K562 (cell line): ENCODE results near the gene ZNF408. TPM values are rescaled to one million over a fixed set of nuclear protein-coding genes. Genes with fewer than 3 reads are reported as not detected.
A peak's percentile ranks its signal among the peaks of the same experiment; 100 is the strongest.

ENCODE experiments used
- ATAC-seq: fragments of 200-7000 bp; cut with Tn5 transposase; 3 replicates; pipeline ENCODE4 v1.9.1; 2020; ENCODE audit warnings: moderate library complexity
- BruUV-seq: library from RNA; stranded (reverse); fragments of 400-500 nt; replicated peaks from 2 replicates; lab custom pipeline; 2021; lab: Mats Ljungman, UMichigan
- CTCF ChIA-PET: fragments of 300-600 bp; formaldehyde crosslinking; extraction: SDS; loops from one replicate; lab custom pipeline; 2021; ENCODE audit warnings: low intra/inter-chr PET ratio; lab: Yijun Ruan, JAX
- POLR2A ChIA-PET: fragments of 300-600, 350-650 bp; sonication (Branson Sonifier 250); formaldehyde crosslinking; extraction: SDS; loops from one replicate; lab custom pipeline; 2021; ENCODE audit warnings: antibody characterized with exemption, inconsistent platforms; lab: Yijun Ruan, JAX
- DNase-seq, 4 experiments: peaks; one replicate each; pipeline versions ENCODE4 v3.0.0 to v3.0.0-alpha.2; 2011 to 2018; ENCODE audit warnings: low spot score in 3 of 4, mixed read lengths in 3 of 4; ENCODE audit errors: extremely low read depth in 1 of 4
- FAIRE-seq: peaks from 2 replicates; lab custom pipeline; 2011; peaks lifted over from hg19 to GRCh38; lab: Jason Lieb, UNC
- H2AFZ ChIP-seq: 2 replicates; pipeline ENCODE4 v1.6.0; 2011; ENCODE audit warnings: low read depth, low read length, control low read depth, inconsistent platforms
- H3K27ac ChIP-seq: fragments of 200-600 bp; 3 replicates; pipeline ENCODE4 v1.8.0; 2011; ENCODE audit warnings: low read depth, mild to moderate bottlenecking, control low read depth, inconsistent platforms, low read length, moderate library complexity, mixed read lengths; ENCODE audit errors: extremely low read depth
- H3K27me3 ChIP-seq, 2 experiments: fragments of 300-600 bp in 1 of 2; 2 replicates in 1 of 2; 3 replicates in 1 of 2; pipeline versions ENCODE4 v1.6.0 to v1.8.0; 2011; ENCODE audit warnings: inconsistent platforms in 2 of 2, low read length in 2 of 2, mild to moderate bottlenecking in 1 of 2, mixed read lengths in 1 of 2, moderate library complexity in 1 of 2; ENCODE audit not compliant: control insufficient read depth in 2 of 2, insufficient read depth in 2 of 2
- H3K36me3 ChIP-seq: fragments of 300-600 bp; 3 replicates; pipeline ENCODE4 v1.8.0; 2011; ENCODE audit warnings: mild to moderate bottlenecking, low read length, inconsistent platforms; ENCODE audit not compliant: control insufficient read depth, insufficient read depth
- H3K4me1 ChIP-seq, 2 experiments: fragments of 200-600 bp in 1 of 2; replicated peaks in 1 of 2; 2 replicates in 1 of 2; 3 replicates in 1 of 2; pipeline versions ENCODE4 v1.5.1 to v1.8.0; 2011; ENCODE audit warnings: inconsistent platforms in 2 of 2, low read length in 2 of 2, mild to moderate bottlenecking in 1 of 2, mixed read lengths in 1 of 2, moderate library complexity in 1 of 2; ENCODE audit not compliant: control insufficient read depth in 2 of 2, insufficient read depth in 2 of 2
- H3K4me2 ChIP-seq: 2 replicates; pipeline ENCODE4 v1.6.1; 2011; ENCODE audit warnings: low read length, control low read depth, inconsistent platforms, mixed read lengths; ENCODE audit not compliant: insufficient read depth
- H3K4me3 ChIP-seq: fragments of 200-600 bp; sonication (generic), shearing (Covaris generic); 2 replicates; pipeline ENCODE4 v1.5.1; 2016; ENCODE audit warnings: control low read depth, inconsistent platforms
- H3K79me2 ChIP-seq: fragments of 200-600 bp; 3 replicates; pipeline ENCODE4 v1.8.0; 2011; ENCODE audit warnings: low read length, inconsistent platforms; ENCODE audit not compliant: control insufficient read depth, insufficient read depth
- H3K9ac ChIP-seq, 2 experiments: 2 replicates each; pipeline versions ENCODE4 v1.6.0 to v1.6.1; 2011; ENCODE audit warnings: low read depth in 2 of 2, low read length in 2 of 2, control low read depth in 1 of 2, inconsistent platforms in 1 of 2, mild to moderate bottlenecking in 1 of 2, mixed read lengths in 1 of 2; ENCODE audit not compliant: insufficient read depth in 1 of 2
- H3K9me1 ChIP-seq: one replicate; pipeline ENCODE4 v1.6.0; 2011; ENCODE audit warnings: inconsistent platforms, mild to moderate bottlenecking, low read length, moderate library complexity; ENCODE audit not compliant: control insufficient read depth, insufficient read depth
- H3K9me3 ChIP-seq: replicated peaks from 2 replicates; pipeline ENCODE4 v1.5.1; 2011; ENCODE audit warnings: low read depth, low read length, inconsistent platforms; ENCODE audit not compliant: control insufficient read depth, insufficient read depth
- H4K20me1 ChIP-seq: replicated peaks from 2 replicates; pipeline ENCODE4 v1.6.1; 2011; ENCODE audit warnings: low read length, inconsistent platforms, mixed read lengths; ENCODE audit not compliant: control insufficient read depth, insufficient read depth
- ADNP ChIP-seq: fragments of 200-800 bp; sonication (Bioruptor generic); IDR thresholded peaks from 2 replicates; pipeline ENCODE4 v1.6.1; 2016; ENCODE audit warnings: missing genetic modification characterization, missing compliant biosample characterization
- BMI1 ChIP-seq: fragments of 150-350 bp; IDR thresholded peaks from 2 replicates; pipeline ENCODE4 v1.6.1; 2014; ENCODE audit warnings: low read length
- BRF1 ChIP-seq: IDR thresholded peaks from 3 replicates; pipeline ENCODE4 v1.6.1; 2011; ENCODE audit warnings: borderline replicate concordance, mild to moderate bottlenecking; ENCODE audit not compliant: insufficient read length; ENCODE audit errors: extremely low read depth
- CBX5 ChIP-seq: IDR thresholded peaks from 2 replicates; pipeline ENCODE4 v1.6.1; 2014; ENCODE audit warnings: low read depth, borderline replicate concordance
- EHMT2 ChIP-seq: fragments of 450-650 bp; IDR thresholded peaks from 2 replicates; pipeline ENCODE4 v1.6.1; 2018; ENCODE audit warnings: antibody characterized with exemption
- TEAD4 ChIP-seq, 2 experiments: sonication (generic) in 1 of 2; formaldehyde crosslinking in 1 of 2; IDR thresholded peaks; 2 replicates each; pipeline versions ENCODE4 v1.6.1 to v1.8.0; 2012 to 2022; ENCODE audit warnings: borderline replicate concordance in 1 of 2, inconsistent platforms in 1 of 2, low read length in 1 of 2, mild to moderate bottlenecking in 1 of 2, missing genetic modification reagents in 1 of 2
- U2AF1 ChIP-seq: fragments of 200-400 bp; formaldehyde crosslinking; optimal IDR thresholded peaks from 2 replicates; pipeline ENCODE3; 2017; ENCODE audit warnings: mild to moderate bottlenecking, low read depth, low read length, moderate library complexity
- ZNF124 ChIP-seq: sonication (generic); formaldehyde crosslinking; IDR thresholded peaks from 2 replicates; pipeline ENCODE4 v1.8.1; 2022; ENCODE audit warnings: missing genetic modification reagents
- ZNF3 ChIP-seq: fragments of 250-450 bp; sonication (Bioruptor Pico); IDR thresholded peaks from 2 replicates; pipeline ENCODE4 v1.5.0; 2021; ENCODE audit warnings: mild to moderate bottlenecking, moderate library complexity
- ZNF584 ChIP-seq: fragments of 200-800 bp; sonication (Bioruptor generic); IDR thresholded peaks from 2 replicates; pipeline ENCODE4 v1.6.1; 2016; ENCODE audit warnings: low read depth, mild to moderate bottlenecking, missing genetic modification characterization, missing compliant biosample characterization
- WGBS: fragments of 100-300 bp; shearing (Covaris generic); methylation state at CpG from one replicate; pipeline ENCODE4 v1.1.6; 2016; ENCODE audit warnings: low coverage, mixed read lengths; ENCODE audit not compliant: insufficient coverage; ENCODE audit errors: missing lambda C conversion rate; 5-methylcytosine and 5-hydroxymethylcytosine counted together
- in situ Hi-C: fragments of 300-500 bp; cut with MboI; formaldehyde crosslinking; loops from 4 replicates; pipeline ENCODE4 v1.15.0; 2018; ENCODE audit warnings: inconsistent platforms, mixed read lengths
- intact Hi-C: fragments of 100-400 bp; cut with micrococcal nuclease; formaldehyde crosslinking; loops from 2 replicates; pipeline ENCODE4 v1.14.2; 2022
- polyA plus RNA-seq, 8 experiments: library from polyadenylated mRNA; depleted of rRNA in 4 of 8; stranded (reverse) in 5 of 8; unstranded in 3 of 8; fragments of >200 nt; fragmentation: Nextera tagmentation in 2 of 8; fragmentation: Illumina TruSeq in 1 of 8; extraction: Ambion mirVana in 2 of 8; extraction: Trizol in 1 of 8; gene quantifications; 2 replicates each; pipeline versions ENCODE4 v1.2.1 to v1.2.3, GENCODE V29; 2011 to 2014; ENCODE audit warnings: inconsistent platforms in 1 of 8, missing spikeins in 1 of 8
- total RNA-seq, 7 experiments: library from RNA; depleted of rRNA in 6 of 7; stranded (reverse); fragments of >200 nt in 6 of 7; fragmentation: Illumina TruSeq in 2 of 7; extraction: Trizol in 2 of 7; gene quantifications; 2 replicates each; pipeline versions ENCODE4 v1.2.1 to v1.2.3, GENCODE V29; 2011 to 2021; ENCODE audit warnings: low replicate concordance in 1 of 7
- TF ChIP-seq, protein P1 (sequence below), 2 experiments: fragments of 150-350 bp in 1 of 2; IDR thresholded peaks; 2 replicates each; pipeline ENCODE4 v1.6.1; 2012 to 2016; ENCODE audit warnings: low read depth in 2 of 2, low read length in 2 of 2, mild to moderate bottlenecking in 1 of 2, moderate library complexity in 1 of 2
- TF ChIP-seq, protein P2 (sequence below): fragments of 250-450 bp; sonication (Bioruptor Pico); IDR thresholded peaks from 2 replicates; pipeline ENCODE4 v1.5.0; 2021; ENCODE audit warnings: mild to moderate bottlenecking, moderate library complexity
- TF ChIP-seq, protein P3 (sequence below): fragments of 250-450 bp; sonication (Bioruptor Pico); IDR thresholded peaks from 2 replicates; pipeline ENCODE4 v1.5.0; 2022; ENCODE audit warnings: mild to moderate bottlenecking

Gene ZNF408
- total and polyA plus RNA-seq, 9 of the 15 experiments (the other 6 are each of a cell fraction or from before 2014, with no cell fraction given): 0.15 to 18.4 (median 7.4) TPM

DNA sequence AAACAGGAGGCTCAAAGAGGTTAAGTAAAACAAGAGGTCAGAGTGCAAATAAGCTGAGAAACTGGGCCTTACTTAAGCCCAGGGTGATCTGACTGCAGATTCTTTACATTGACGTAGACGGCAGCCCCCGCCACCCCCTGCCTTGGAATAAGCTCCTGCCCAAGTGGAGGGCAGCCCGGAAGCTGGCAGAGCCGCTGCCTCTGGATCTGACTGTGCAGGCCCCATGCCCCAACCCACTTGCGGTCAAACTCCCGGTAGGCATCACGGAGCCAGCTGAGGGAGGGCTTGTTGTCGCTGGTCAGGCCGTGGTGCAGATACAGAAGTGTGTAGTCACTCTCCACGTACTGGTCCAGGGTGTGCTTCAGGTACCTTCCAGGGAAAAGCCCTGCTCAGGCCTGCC, 19.0 kb upstream of the ZNF408 start:
- no peak overlapping the region for H3K27ac ChIP-seq
- peaks cover 47% of the 10 kb centered on the region; the same call in 2 of the 3 replicates for H3K36me3 ChIP-seq
- ChIA-PET CTCF (no interaction called here), POLR2A (interaction anchor here (0.6 to 1.3 kb wide), 4 partner anchors 8 to 15 kb away, joined by 3 to 4 read pairs (median 3); no protein-coding TSS in a partner anchor)
- no peak overlapping the region for H3K4me2 ChIP-seq
- no peak overlapping the region for H3K4me3 ChIP-seq
- no peak for ATAC-seq
- FAIRE-seq: no peak
- H3K4me1 ChIP-seq: no peaks in the 10 kb centered on the region; a peak in 1 of 5 replicates
- H3K9me1 ChIP-seq: peaks cover 2% of the 10 kb centered on the region
- no peaks in the 10 kb centered on the region for H3K27me3 ChIP-seq
- DNase-seq: no peak
- intact Hi-C loops: no loop called here
- H3K79me2 ChIP-seq: no peaks in the 10 kb centered on the region
- no peak overlapping the region for H2AFZ ChIP-seq
- no TSS peak for BruUV-seq
- H3K9ac ChIP-seq: peak overlapping the region in 1 of 2 experiments; percentile 52; a peak in 2 of 4 replicates
- H3K9me3 ChIP-seq: no peaks in the 10 kb centered on the region
- no peaks in the 10 kb centered on the region for H4K20me1 ChIP-seq
- in situ Hi-C loops: no loop called here
- 90% methylated on average over 9 of the region's 11 CpGs for WGBS
- TF ChIP-seq, protein P1, sequence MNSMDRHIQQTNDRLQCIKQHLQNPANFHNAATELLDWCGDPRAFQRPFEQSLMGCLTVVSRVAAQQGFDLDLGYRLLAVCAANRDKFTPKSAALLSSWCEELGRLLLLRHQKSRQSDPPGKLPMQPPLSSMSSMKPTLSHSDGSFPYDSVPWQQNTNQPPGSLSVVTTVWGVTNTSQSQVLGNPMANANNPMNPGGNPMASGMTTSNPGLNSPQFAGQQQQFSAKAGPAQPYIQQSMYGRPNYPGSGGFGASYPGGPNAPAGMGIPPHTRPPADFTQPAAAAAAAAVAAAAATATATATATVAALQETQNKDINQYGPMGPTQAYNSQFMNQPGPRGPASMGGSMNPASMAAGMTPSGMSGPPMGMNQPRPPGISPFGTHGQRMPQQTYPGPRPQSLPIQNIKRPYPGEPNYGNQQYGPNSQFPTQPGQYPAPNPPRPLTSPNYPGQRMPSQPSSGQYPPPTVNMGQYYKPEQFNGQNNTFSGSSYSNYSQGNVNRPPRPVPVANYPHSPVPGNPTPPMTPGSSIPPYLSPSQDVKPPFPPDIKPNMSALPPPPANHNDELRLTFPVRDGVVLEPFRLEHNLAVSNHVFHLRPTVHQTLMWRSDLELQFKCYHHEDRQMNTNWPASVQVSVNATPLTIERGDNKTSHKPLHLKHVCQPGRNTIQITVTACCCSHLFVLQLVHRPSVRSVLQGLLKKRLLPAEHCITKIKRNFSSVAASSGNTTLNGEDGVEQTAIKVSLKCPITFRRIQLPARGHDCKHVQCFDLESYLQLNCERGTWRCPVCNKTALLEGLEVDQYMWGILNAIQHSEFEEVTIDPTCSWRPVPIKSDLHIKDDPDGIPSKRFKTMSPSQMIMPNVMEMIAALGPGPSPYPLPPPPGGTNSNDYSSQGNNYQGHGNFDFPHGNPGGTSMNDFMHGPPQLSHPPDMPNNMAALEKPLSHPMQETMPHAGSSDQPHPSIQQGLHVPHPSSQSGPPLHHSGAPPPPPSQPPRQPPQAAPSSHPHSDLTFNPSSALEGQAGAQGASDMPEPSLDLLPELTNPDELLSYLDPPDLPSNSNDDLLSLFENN (IDR thresholded peaks at IDR 0.05; ENCODE audit: low read depth in 2 of 2, low read length in 2 of 2): no peak
- TF ChIP-seq ZNF124 (CRISPR knock-in tag): no peak
- no peak for TF ChIP-seq ZNF584 (CRISPR knock-in tag)
- no peak for TF ChIP-seq BMI1
- TF ChIP-seq EHMT2: no peak
- TF ChIP-seq CBX5: no peak
- no peak for TF ChIP-seq TEAD4 (IDR thresholded peaks at IDR 0.05; ENCODE audit: low read length)
- no peak for TF ChIP-seq TEAD4 (CRISPR knock-in tag; IDR thresholded peaks at IDR 0.05; ENCODE audit: borderline replicate concordance)
- TF ChIP-seq, protein P2, sequence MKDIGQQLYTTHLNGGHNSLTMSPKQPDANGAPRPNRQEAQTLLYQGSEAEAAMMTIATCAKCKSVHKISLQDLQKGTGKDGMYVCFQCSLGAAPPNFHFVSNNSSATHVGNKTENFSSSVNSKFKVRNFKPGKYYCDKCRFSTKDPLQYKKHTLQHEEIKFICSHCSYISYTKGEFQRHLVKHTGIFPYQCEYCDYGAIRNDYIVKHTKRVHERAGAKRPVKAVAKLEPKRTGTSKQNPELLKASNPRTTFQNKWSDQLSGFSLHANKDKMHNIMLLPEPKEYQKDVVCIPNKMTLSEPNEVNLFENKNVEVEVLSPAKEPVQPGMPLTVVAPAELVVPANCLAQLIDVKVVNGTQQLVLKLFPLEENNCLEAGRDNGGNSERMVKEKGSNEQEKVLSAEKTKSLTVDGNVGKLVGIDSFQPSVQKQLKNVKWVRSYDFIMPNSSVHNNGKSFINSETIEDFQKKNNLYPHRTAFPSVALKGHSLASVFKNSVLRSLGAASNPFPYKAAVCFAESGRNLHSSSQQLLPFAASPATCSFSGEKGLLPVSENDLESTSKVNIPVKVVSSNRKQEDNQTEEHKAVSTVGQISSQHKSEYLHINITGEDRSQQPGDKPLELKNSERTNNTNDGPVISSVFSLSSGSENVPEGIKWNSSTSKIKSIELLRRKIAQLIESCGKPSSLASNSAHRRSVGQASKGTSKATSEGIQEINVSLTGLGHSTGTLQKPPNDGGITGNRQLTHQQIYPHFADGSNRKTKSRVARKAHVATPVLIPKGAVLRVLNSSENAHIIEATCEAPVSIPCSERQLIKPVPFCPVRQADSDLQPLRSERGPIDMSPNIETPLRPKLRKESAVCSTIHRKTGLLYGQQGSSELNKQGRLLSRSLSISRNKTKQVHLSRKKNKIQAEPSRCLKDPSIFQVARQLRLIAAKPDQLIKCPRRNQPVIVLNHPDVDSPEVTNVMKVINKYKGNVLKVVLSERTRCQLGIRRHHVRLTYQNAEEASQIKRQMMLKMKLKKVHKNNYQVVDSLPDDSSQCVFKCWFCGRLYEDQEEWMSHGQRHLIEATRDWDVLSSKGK (CRISPR knock-in tag): no peak
- no peak for TF ChIP-seq BRF1
- TF ChIP-seq U2AF1: no peak
- no peak for TF ChIP-seq ZNF3 (CRISPR knock-in tag)
- no peak for TF ChIP-seq ADNP (tag)
- TF ChIP-seq, protein P3, sequence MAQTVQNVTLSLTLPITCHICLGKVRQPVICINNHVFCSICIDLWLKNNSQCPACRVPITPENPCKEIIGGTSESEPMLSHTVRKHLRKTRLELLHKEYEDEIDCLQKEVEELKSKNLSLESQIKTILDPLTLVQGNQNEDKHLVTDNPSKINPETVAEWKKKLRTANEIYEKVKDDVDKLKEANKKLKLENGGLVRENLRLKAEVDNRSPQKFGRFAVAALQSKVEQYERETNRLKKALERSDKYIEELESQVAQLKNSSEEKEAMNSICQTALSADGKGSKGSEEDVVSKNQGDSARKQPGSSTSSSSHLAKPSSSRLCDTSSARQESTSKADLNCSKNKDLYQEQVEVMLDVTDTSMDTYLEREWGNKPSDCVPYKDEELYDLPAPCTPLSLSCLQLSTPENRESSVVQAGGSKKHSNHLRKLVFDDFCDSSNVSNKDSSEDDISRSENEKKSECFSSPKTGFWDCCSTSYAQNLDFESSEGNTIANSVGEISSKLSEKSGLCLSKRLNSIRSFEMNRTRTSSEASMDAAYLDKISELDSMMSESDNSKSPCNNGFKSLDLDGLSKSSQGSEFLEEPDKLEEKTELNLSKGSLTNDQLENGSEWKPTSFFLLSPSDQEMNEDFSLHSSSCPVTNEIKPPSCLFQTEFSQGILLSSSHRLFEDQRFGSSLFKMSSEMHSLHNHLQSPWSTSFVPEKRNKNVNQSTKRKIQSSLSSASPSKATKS (CRISPR knock-in tag): no peak
